ENCODE results near the gene C6orf89.
"Not testable (repeated sequence)": the region's sequence is repeated elsewhere in the genome, so short reads cannot be mapped to it uniquely, and the experiment has no call there.

Gene C6orf89

GRCh38 chr6:36938536-36938935 lies 52.8 kb downstream of the C6orf89 start:
- TF ChIP-seq CTCF (IDR thresholded peaks at IDR 0.05; ENCODE audit: control extremely low read depth, extremely low read depth, low read depth, missing control alignments): no peak
- DNase-seq (ENCODE audit: extremely low spot score): no peak
- CTCF ChIA-PET: no interaction called here
- POLR2A ChIA-PET: no interaction called here

- CTCF ChIA-PET; DNase-seq (ENCODE audit: extremely low spot score); POLR2A ChIA-PET: not testable (repeated sequence)
These were observed 53.3 kb downstream of the C6orf89 start for GRCh38 chr6:36939005-36939404.

GRCh38 chr6:36940027-36940426 lies 54.3 kb downstream of the C6orf89 start:
- POLR2A ChIA-PET: no interaction called here
- no peak for TF ChIP-seq CTCF (IDR thresholded peaks at IDR 0.05; ENCODE audit: control extremely low read depth, extremely low read depth, low read depth, missing control alignments)
- CTCF ChIA-PET: no interaction called here
- no peak for DNase-seq (ENCODE audit: extremely low spot score)

- POLR2A ChIA-PET; CTCF ChIA-PET; DNase-seq (ENCODE audit: extremely low spot score): not testable (repeated sequence)
These were observed 55.8 kb downstream of the C6orf89 start for GRCh38 chr6:36941561-36941960.

- POLR2A ChIA-PET; CTCF ChIA-PET; DNase-seq (ENCODE audit: extremely low spot score): not testable (repeated sequence)
These were observed 56.6 kb downstream of the C6orf89 start for GRCh38 chr6:36942329-36942728.

- ChIA-PET POLR2A (no interaction called here), CTCF (interaction anchor here (1.0 kb wide), 1 partner anchor 73 kb away, joined by 3 read pairs; no protein-coding TSS in a partner anchor)
- no peak for DNase-seq (ENCODE audit: extremely low spot score)
- TF ChIP-seq CTCF (IDR thresholded peaks at IDR 0.05; ENCODE audit: control extremely low read depth, extremely low read depth, low read depth, missing control alignments): no peak
These were observed 58.9 kb downstream of the C6orf89 start for GRCh38 chr6:36944650-36945049.

GRCh38 chr6:36945301-36945700 lies 59.5 kb downstream of the C6orf89 start:
- DNase-seq (ENCODE audit: extremely low spot score): no peak
- TF ChIP-seq CTCF (IDR thresholded peaks at IDR 0.05; ENCODE audit: control extremely low read depth, extremely low read depth, low read depth, missing control alignments): no peak
- ChIA-PET POLR2A (no interaction called here), CTCF (interaction anchor here (2.7 kb wide), 1 partner anchor 11 kb away, joined by 8 read pairs; no protein-coding TSS in a partner anchor)

GRCh38 chr6:36946526-36946925 lies 60.8 kb downstream of the C6orf89 start:
- ChIA-PET POLR2A (no interaction called here), CTCF (interaction anchor here (0.9 to 2.7 kb wide), 2 partner anchors 9 to 116 kb away, joined by 3 to 8 read pairs; no protein-coding TSS in a partner anchor)
- DNase-seq (ENCODE audit: extremely low spot score): no peak
- no peak for TF ChIP-seq CTCF (IDR thresholded peaks at IDR 0.05; ENCODE audit: control extremely low read depth, extremely low read depth, low read depth, missing control alignments)
